ENCODE data around the gene TRA2A.
A peak's percentile ranks its signal among the peaks of the same experiment; 100 is the strongest.

The TRA2A gene

GRCh38 chr7:23476286-23477156, 55.3 kb downstream of the TRA2A start:
- no peak for TF ChIP-seq SIN3A (IDR thresholded peaks at IDR 0.05; ENCODE audit: borderline replicate concordance, insufficient read depth, low read length)
- TF ChIP-seq REST (IDR thresholded peaks at IDR 0.05; ENCODE audit: insufficient read depth in 1 of 2, low read depth in 2 of 2, low read length in 2 of 2) = no peak
- TF ChIP-seq FOXP2 (optimal IDR thresholded peaks at IDR 0.05; ENCODE audit: borderline replicate concordance, extremely low read depth, extremely low read length, insufficient read depth) = no peak
- TF ChIP-seq POLR2AphosphoS5 (IDR thresholded peaks at IDR 0.05; ENCODE audit: low read depth, low read length) = no peak
- no peak for TF ChIP-seq TAF1 (IDR thresholded peaks at IDR 0.05; ENCODE audit: borderline replicate concordance, insufficient read depth, low read length)

- TF ChIP-seq POLR2AphosphoS5 (IDR thresholded peaks at IDR 0.05; ENCODE audit: low read depth, low read length) (no peak), REST (IDR thresholded peaks at IDR 0.05; ENCODE audit: insufficient read depth in 1 of 2, low read depth in 2 of 2, low read length in 2 of 2) (no peak), FOXP2 (optimal IDR thresholded peaks at IDR 0.05; ENCODE audit: borderline replicate concordance, extremely low read depth, extremely low read length, insufficient read depth) (no peak), TAF1 (IDR thresholded peaks at IDR 0.05; ENCODE audit: borderline replicate concordance, insufficient read depth, low read length) (no peak), SIN3A (IDR thresholded peaks at IDR 0.05; ENCODE audit: borderline replicate concordance, insufficient read depth, low read length) (no peak)
These were observed 56.3 kb downstream of the TRA2A start for GRCh38 chr7:23475576-23475839.

- no peak; the same call in 1 of the 2 replicates for TF ChIP-seq TAF1 (IDR thresholded peaks at IDR 0.05; ENCODE audit: borderline replicate concordance, insufficient read depth, low read length)
- TF ChIP-seq SIN3A (IDR thresholded peaks at IDR 0.05; ENCODE audit: borderline replicate concordance, insufficient read depth, low read length) = no peak
- no peak for TF ChIP-seq POLR2AphosphoS5 (IDR thresholded peaks at IDR 0.05; ENCODE audit: low read depth, low read length)
- TF ChIP-seq FOXP2 (optimal IDR thresholded peaks at IDR 0.05; ENCODE audit: borderline replicate concordance, extremely low read depth, extremely low read length, insufficient read depth) = no peak
- no peak for TF ChIP-seq REST (IDR thresholded peaks at IDR 0.05; ENCODE audit: insufficient read depth in 1 of 2, low read depth in 2 of 2, low read length in 2 of 2)
These were observed 56.8 kb downstream of the TRA2A start for GRCh38 chr7:23474829-23475575.

GRCh38 chr7:23474094-23474828, 57.5 kb downstream of the TRA2A start:
- TF ChIP-seq FOXP2 (optimal IDR thresholded peaks at IDR 0.05; ENCODE audit: borderline replicate concordance, extremely low read depth, extremely low read length, insufficient read depth) = no peak
- peak; percentile 86 for TF ChIP-seq TAF1 (IDR thresholded peaks at IDR 0.05; ENCODE audit: borderline replicate concordance, insufficient read depth, low read length)
- TF ChIP-seq SIN3A (IDR thresholded peaks at IDR 0.05; ENCODE audit: borderline replicate concordance, insufficient read depth, low read length) = peak; percentile 53; the same call in 1 of the 2 replicates
- peak; percentile 91 for TF ChIP-seq POLR2AphosphoS5 (IDR thresholded peaks at IDR 0.05; ENCODE audit: low read depth, low read length)
- TF ChIP-seq REST (IDR thresholded peaks at IDR 0.05; ENCODE audit: insufficient read depth in 1 of 2, low read depth in 2 of 2, low read length in 2 of 2) = peak in 1 of 2 experiments; percentile 69; a peak in 2 of 4 replicates

All from PFSK-1 (cell line).